ENCODE measurements around the gene HM13. TPM values are rescaled to one million over a fixed set of nuclear protein-coding genes. Genes with fewer than 3 reads are reported as not detected.

The HM13 gene
- total RNA-seq, 1 experiment from 2014 or later: 103 TPM

DNA sequence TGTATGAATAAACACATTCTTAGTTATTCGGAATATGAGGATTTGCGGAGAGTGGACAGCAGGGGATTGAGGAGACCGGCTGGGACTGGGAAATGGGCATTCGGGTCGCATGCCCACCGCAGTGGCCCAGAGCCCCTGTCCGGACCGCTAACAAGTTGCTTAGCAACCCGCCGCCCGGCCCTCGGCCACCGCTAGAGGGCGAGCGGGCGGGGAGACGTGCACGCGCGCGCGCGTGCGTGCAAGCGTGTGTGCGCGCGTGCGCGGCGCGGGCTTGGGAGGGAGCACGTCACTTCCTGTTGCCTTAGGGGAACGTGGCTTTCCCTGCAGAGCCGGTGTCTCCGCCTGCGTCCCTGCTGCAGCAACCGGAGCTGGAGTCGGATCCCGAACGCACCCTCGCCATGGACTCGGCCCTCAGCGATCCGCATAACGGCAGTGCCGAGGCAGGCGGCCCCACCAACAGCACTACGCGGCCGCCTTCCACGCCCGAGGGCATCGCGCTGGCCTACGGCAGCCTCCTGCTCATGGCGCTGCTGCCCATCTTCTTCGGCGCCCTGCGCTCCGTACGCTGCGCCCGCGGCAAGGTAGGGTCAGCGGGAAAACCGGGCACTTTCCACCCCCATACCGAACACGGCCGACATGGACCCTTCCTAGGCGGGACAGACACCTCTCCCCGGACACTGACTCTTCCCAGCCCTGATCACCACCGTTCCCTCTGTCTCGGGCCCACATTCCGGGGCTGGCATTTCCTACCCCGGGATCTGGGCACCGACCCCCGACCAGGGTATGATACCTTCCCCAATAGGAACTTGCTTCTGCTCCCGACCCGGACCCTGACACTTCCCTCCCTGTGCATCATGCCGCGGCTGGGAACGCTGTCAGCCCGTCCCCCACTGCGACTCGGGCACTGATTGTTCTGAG is at the start of gene HM13 (continued):
- TF ChIP-seq, protein P1, sequence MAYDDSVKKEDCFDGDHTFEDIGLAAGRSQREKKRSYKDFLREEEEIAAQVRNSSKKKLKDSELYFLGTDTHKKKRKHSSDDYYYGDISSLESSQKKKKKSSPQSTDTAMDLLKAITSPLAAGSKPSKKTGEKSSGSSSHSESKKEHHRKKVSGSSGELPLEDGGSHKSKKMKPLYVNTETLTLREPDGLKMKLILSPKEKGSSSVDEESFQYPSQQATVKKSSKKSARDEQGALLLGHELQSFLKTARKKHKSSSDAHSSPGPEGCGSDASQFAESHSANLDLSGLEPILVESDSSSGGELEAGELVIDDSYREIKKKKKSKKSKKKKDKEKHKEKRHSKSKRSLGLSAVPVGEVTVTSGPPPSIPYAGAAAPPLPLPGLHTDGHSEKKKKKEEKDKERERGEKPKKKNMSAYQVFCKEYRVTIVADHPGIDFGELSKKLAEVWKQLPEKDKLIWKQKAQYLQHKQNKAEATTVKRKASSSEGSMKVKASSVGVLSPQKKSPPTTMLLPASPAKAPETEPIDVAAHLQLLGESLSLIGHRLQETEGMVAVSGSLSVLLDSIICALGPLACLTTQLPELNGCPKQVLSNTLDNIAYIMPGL (CRISPR knock-in tag; IDR thresholded peaks at IDR 0.05): peak; percentile 82; the same call in 1 of the 2 replicates
- TF ChIP-seq RORB (CRISPR knock-in tag; IDR thresholded peaks at IDR 0.05) (no peak), ZNF121 (CRISPR knock-in tag; IDR thresholded peaks at IDR 0.05) (no peak; the same call in 1 of the 2 replicates), TEAD1 (CRISPR knock-in tag; IDR thresholded peaks at IDR 0.05) (peak; percentile 66), RELA (CRISPR knock-in tag; IDR thresholded peaks at IDR 0.05; ENCODE audit: borderline replicate concordance) (no peak), OVOL2 (CRISPR knock-in tag; IDR thresholded peaks at IDR 0.05; ENCODE audit: borderline replicate concordance) (no peak), MXD4 (CRISPR knock-in tag; IDR thresholded peaks at IDR 0.05; ENCODE audit: borderline replicate concordance) (no peak), NR3C1 (CRISPR knock-in tag; conservative IDR thresholded peaks at IDR 0.05; ENCODE audit: low read depth) (no peak), ATF1 (CRISPR knock-in tag; IDR thresholded peaks at IDR 0.05) (no peak), NFYB (CRISPR knock-in tag; conservative IDR thresholded peaks at IDR 0.05; ENCODE audit: low read depth) (no peak), NFE2L1 (CRISPR knock-in tag; IDR thresholded peaks at IDR 0.05) (peak; percentile 72; the same call in 1 of the 2 replicates), SOX15 (CRISPR knock-in tag; IDR thresholded peaks at IDR 0.05) (no peak), SMAD3 (CRISPR knock-in tag; IDR thresholded peaks at IDR 0.05; ENCODE audit: borderline replicate concordance) (no peak), SP1 (CRISPR knock-in tag; conservative IDR thresholded peaks at IDR 0.05) (no peak), ZNF396 (CRISPR knock-in tag; IDR thresholded peaks at IDR 0.05; ENCODE audit: borderline replicate concordance) (no peak), FOXJ3 (CRISPR knock-in tag; IDR thresholded peaks at IDR 0.05; ENCODE audit: borderline replicate concordance) (no peak)
- TF ChIP-seq, protein P2, sequence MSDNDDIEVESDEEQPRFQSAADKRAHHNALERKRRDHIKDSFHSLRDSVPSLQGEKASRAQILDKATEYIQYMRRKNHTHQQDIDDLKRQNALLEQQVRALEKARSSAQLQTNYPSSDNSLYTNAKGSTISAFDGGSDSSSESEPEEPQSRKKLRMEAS (CRISPR knock-in tag; IDR thresholded peaks at IDR 0.05): peak; percentile 93
- TF ChIP-seq, protein P3, sequence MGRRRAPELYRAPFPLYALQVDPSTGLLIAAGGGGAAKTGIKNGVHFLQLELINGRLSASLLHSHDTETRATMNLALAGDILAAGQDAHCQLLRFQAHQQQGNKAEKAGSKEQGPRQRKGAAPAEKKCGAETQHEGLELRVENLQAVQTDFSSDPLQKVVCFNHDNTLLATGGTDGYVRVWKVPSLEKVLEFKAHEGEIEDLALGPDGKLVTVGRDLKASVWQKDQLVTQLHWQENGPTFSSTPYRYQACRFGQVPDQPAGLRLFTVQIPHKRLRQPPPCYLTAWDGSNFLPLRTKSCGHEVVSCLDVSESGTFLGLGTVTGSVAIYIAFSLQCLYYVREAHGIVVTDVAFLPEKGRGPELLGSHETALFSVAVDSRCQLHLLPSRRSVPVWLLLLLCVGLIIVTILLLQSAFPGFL (CRISPR knock-in tag; IDR thresholded peaks at IDR 0.05; ENCODE audit: borderline replicate concordance): no peak; the same call in 1 of the 2 replicates
- TF ChIP-seq, protein P4, sequence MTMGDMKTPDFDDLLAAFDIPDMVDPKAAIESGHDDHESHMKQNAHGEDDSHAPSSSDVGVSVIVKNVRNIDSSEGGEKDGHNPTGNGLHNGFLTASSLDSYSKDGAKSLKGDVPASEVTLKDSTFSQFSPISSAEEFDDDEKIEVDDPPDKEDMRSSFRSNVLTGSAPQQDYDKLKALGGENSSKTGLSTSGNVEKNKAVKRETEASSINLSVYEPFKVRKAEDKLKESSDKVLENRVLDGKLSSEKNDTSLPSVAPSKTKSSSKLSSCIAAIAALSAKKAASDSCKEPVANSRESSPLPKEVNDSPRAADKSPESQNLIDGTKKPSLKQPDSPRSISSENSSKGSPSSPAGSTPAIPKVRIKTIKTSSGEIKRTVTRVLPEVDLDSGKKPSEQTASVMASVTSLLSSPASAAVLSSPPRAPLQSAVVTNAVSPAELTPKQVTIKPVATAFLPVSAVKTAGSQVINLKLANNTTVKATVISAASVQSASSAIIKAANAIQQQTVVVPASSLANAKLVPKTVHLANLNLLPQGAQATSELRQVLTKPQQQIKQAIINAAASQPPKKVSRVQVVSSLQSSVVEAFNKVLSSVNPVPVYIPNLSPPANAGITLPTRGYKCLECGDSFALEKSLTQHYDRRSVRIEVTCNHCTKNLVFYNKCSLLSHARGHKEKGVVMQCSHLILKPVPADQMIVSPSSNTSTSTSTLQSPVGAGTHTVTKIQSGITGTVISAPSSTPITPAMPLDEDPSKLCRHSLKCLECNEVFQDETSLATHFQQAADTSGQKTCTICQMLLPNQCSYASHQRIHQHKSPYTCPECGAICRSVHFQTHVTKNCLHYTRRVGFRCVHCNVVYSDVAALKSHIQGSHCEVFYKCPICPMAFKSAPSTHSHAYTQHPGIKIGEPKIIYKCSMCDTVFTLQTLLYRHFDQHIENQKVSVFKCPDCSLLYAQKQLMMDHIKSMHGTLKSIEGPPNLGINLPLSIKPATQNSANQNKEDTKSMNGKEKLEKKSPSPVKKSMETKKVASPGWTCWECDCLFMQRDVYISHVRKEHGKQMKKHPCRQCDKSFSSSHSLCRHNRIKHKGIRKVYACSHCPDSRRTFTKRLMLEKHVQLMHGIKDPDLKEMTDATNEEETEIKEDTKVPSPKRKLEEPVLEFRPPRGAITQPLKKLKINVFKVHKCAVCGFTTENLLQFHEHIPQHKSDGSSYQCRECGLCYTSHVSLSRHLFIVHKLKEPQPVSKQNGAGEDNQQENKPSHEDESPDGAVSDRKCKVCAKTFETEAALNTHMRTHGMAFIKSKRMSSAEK (CRISPR knock-in tag; IDR thresholded peaks at IDR 0.05; ENCODE audit: borderline replicate concordance): no peak
- TF ChIP-seq, protein P5, sequence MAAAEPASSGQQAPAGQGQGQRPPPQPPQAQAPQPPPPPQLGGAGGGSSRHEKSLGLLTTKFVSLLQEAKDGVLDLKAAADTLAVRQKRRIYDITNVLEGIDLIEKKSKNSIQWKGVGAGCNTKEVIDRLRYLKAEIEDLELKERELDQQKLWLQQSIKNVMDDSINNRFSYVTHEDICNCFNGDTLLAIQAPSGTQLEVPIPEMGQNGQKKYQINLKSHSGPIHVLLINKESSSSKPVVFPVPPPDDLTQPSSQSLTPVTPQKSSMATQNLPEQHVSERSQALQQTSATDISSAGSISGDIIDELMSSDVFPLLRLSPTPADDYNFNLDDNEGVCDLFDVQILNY (CRISPR knock-in tag; IDR thresholded peaks at IDR 0.05): peak; percentile 53; the same call in 1 of the 2 replicates
- TF ChIP-seq, protein P6, sequence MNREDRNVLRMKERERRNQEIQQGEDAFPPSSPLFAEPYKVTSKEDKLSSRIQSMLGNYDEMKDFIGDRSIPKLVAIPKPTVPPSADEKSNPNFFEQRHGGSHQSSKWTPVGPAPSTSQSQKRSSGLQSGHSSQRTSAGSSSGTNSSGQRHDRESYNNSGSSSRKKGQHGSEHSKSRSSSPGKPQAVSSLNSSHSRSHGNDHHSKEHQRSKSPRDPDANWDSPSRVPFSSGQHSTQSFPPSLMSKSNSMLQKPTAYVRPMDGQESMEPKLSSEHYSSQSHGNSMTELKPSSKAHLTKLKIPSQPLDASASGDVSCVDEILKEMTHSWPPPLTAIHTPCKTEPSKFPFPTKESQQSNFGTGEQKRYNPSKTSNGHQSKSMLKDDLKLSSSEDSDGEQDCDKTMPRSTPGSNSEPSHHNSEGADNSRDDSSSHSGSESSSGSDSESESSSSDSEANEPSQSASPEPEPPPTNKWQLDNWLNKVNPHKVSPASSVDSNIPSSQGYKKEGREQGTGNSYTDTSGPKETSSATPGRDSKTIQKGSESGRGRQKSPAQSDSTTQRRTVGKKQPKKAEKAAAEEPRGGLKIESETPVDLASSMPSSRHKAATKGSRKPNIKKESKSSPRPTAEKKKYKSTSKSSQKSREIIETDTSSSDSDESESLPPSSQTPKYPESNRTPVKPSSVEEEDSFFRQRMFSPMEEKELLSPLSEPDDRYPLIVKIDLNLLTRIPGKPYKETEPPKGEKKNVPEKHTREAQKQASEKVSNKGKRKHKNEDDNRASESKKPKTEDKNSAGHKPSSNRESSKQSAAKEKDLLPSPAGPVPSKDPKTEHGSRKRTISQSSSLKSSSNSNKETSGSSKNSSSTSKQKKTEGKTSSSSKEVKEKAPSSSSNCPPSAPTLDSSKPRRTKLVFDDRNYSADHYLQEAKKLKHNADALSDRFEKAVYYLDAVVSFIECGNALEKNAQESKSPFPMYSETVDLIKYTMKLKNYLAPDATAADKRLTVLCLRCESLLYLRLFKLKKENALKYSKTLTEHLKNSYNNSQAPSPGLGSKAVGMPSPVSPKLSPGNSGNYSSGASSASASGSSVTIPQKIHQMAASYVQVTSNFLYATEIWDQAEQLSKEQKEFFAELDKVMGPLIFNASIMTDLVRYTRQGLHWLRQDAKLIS (CRISPR knock-in tag; IDR thresholded peaks at IDR 0.05; ENCODE audit: borderline replicate concordance): no peak
- TF ChIP-seq, protein P7, sequence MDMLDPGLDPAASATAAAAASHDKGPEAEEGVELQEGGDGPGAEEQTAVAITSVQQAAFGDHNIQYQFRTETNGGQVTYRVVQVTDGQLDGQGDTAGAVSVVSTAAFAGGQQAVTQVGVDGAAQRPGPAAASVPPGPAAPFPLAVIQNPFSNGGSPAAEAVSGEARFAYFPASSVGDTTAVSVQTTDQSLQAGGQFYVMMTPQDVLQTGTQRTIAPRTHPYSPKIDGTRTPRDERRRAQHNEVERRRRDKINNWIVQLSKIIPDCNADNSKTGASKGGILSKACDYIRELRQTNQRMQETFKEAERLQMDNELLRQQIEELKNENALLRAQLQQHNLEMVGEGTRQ (CRISPR knock-in tag; IDR thresholded peaks at IDR 0.05): no peak; the same call in 1 of the 2 replicates
- TF ChIP-seq, protein P8, sequence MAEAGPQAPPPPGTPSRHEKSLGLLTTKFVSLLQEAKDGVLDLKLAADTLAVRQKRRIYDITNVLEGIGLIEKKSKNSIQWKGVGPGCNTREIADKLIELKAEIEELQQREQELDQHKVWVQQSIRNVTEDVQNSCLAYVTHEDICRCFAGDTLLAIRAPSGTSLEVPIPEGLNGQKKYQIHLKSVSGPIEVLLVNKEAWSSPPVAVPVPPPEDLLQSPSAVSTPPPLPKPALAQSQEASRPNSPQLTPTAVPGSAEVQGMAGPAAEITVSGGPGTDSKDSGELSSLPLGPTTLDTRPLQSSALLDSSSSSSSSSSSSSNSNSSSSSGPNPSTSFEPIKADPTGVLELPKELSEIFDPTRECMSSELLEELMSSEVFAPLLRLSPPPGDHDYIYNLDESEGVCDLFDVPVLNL (CRISPR knock-in tag; IDR thresholded peaks at IDR 0.05; ENCODE audit: borderline replicate concordance, low read depth): no peak

All from WTC11 (cell line).